ENCODE results near the gene SAMD3. TPM values are rescaled to one million over a fixed set of nuclear protein-coding genes. Genes with fewer than 3 reads are reported as not detected.
"Not testable (repeated sequence)": the region's sequence is repeated elsewhere in the genome, so short reads cannot be mapped to it uniquely, and the experiment has no call there.

Gene SAMD3
- total and polyA plus RNA-seq, 2 of the 4 experiments (the other 2 are of a cell fraction) = 3.0 to 3.9 TPM

- H2AFZ ChIP-seq (replicated peaks; ENCODE audit: low read length, poor library complexity) = not testable (repeated sequence)
These were observed 105.5 kb downstream of the SAMD3 start for GRCh38 chr6:130117187-130117701.

More at GRCh38 chr6:130117187-130117701, 105.5 kb downstream of the SAMD3 start:
- H3K4ac ChIP-seq (ENCODE audit: low read depth, low read length); H4K5ac ChIP-seq (ENCODE audit: low read depth, low read length); H3K23ac ChIP-seq (ENCODE audit: low read depth, low read length); H2BK20ac ChIP-seq (ENCODE audit: low read depth, low read length); H3K9me3 ChIP-seq (ENCODE audit: control insufficient read depth, insufficient read depth, low read length); H2BK5ac ChIP-seq (ENCODE audit: low read depth, low read length, poor library complexity, severe bottlenecking); H2BK15ac ChIP-seq (ENCODE audit: low read depth, low read length); H3K4me1 ChIP-seq (ENCODE audit: control insufficient read depth, insufficient read depth, low read length); H2BK120ac ChIP-seq (ENCODE audit: low read depth, low read length); H3K36me3 ChIP-seq (ENCODE audit: control insufficient read depth, insufficient read depth, low read length); CTCF ChIA-PET; H4K20me1 ChIP-seq (ENCODE audit: insufficient read depth, low read length); POLR2A ChIA-PET (ENCODE audit: unreplicated experiment); in situ Hi-C loops (cut with MboI; ENCODE audit: low sequenced_read_pairs); H3K9me1 ChIP-seq (ENCODE audit: insufficient read depth, low read length); DNase-seq; H3K18ac ChIP-seq (ENCODE audit: low read depth, low read length); intact Hi-C loops (cut with micrococcal nuclease); BruUV-seq (replicated peaks); H3K56ac ChIP-seq (ENCODE audit: extremely low read depth, insufficient read depth, low read length); H4K91ac ChIP-seq (ENCODE audit: insufficient read depth, low read depth, low read length); H2AK9ac ChIP-seq (replicated peaks; ENCODE audit: low read depth, low read length, poor library complexity); H4K8ac ChIP-seq (ENCODE audit: low read depth in 2 of 2, low read length in 2 of 2); ATAC-seq (ENCODE audit: low read depth); H3K14ac ChIP-seq (replicated peaks; ENCODE audit: low read depth, low read length); H3K79me1 ChIP-seq (ENCODE audit: low read depth in 1 of 2, low read length in 2 of 2); H3K27ac ChIP-seq (ENCODE audit: insufficient read depth, low read length); H3K4me2 ChIP-seq (ENCODE audit: low read depth, low read length); H3K4me3 ChIP-seq (ENCODE audit: insufficient read depth, low read depth, low read length); H3K9ac ChIP-seq (ENCODE audit: low read depth, low read length); H2AK5ac ChIP-seq (ENCODE audit: low read depth, low read length); dilution Hi-C loops (cut with HindIII; ENCODE audit: low sequenced_read_pairs, unreplicated experiment); H3K27me3 ChIP-seq (ENCODE audit: control insufficient read depth, insufficient read depth, low read length): not testable (repeated sequence)
- no CpG with 5 or more reads among the region's 4 CpGs for WGBS, 2 experiments (ENCODE audit: extremely low coverage in 2 of 2, insufficient read length in 1 of 2)
